Pancreas (tissue), 10 donors: Measurements from ENCODE around the gene PODXL2. TPM values are rescaled to one million over a fixed set of nuclear protein-coding genes. Genes with fewer than 3 reads are reported as not detected.

Source experiments
- ATAC-seq, 4 donors: fragments of 200-7000 bp; cut with Tn5 transposase; one replicate each; pipeline versions ENCODE4 v1.8.0 to v1.9.1; 2020; ENCODE audit warnings: mild to moderate bottlenecking in 4 of 4, moderate library complexity in 4 of 4
- DNase-seq, 6 donors: peaks; one replicate each; pipeline ENCODE4 v3.0.0-alpha.2; 2020
- FAIRE-seq: peaks from 2 replicates; lab custom pipeline; 2012; peaks lifted over from hg19 to GRCh38; lab: Jason Lieb, UNC
- H3K27ac ChIP-seq, 4 donors: fragments of 200-600 bp; sonication (generic); 1 replicate in 3 of 4; 2 replicates in 1 of 4; pipeline versions ENCODE4 v1.5.0 to v1.8.0; 2020
- H3K27me3 ChIP-seq, 4 donors: fragments of 200-600 bp; one replicate each; pipeline ENCODE4 v1.8.0; 2021
- H3K36me3 ChIP-seq, 3 donors: fragments of 200-600 bp; sonication (generic) in 1 of 3; one replicate each; pipeline versions ENCODE4 v1.5.0 to v1.8.0; 2020 to 2021
- H3K4me1 ChIP-seq, 3 donors: fragments of 200-600 bp; one replicate each; pipeline ENCODE4 v1.8.0; 2021
- H3K4me3 ChIP-seq, 4 donors: fragments of 200-600 bp; sonication (generic) in 2 of 4; one replicate each; pipeline versions ENCODE4 v1.5.0 to v1.8.0; 2020 to 2021
- H3K9me3 ChIP-seq, 4 donors: fragments of 200-600 bp; one replicate each; pipeline ENCODE4 v1.8.0; 2021
- WGBS, 2 donors: extraction: QIAGEN DNeasy Blood & Tissue Kit; methylation state at CpG; one replicate each; pipeline ENCODE4 v1.1.7; 2013; 5-methylcytosine and 5-hydroxymethylcytosine counted together
- intact Hi-C, 3 donors: fragments of 100-400 bp; cut with DNase I; formaldehyde crosslinking; loops; one replicate each; pipeline versions ENCODE4 v1.11.1 to v1.14.2; 2022
- polyA plus RNA-seq, 2 donors: library from polyadenylated mRNA; stranded (reverse); fragments of 200-250 nt; gene quantifications; one replicate each; pipeline ENCODE4 v1.2.3, GENCODE V29; 2013
- total RNA-seq, 6 donors: library from RNA; stranded (reverse); fragmentation: NEBNext Ultra II Directional in 4 of 6; extraction: Animal tissue kit (Norgen Biotek cat#: 25700) in 4 of 6; gene quantifications; one replicate each; pipeline versions ENCODE4 v1.2.1 to v1.2.4, GENCODE V29; 2021 to 2023
- TF ChIP-seq, protein P1 (sequence below), 4 donors: fragments of 200-600 bp; sonication (generic) in 3 of 4; IDR thresholded peaks; one replicate each; pipeline versions ENCODE4 v1.5.0 to v1.8.0; 2021; ENCODE audit warnings: antibody characterized with exemption in 4 of 4
- donor health status: healthy with polysubstance abuse.
- donor health status: DM: no; HTN: no; CAD: no; lungs with moderate emphysema.
- donor health status: DM: no; HTN: no; CAD: no.
- donor health status: control.
- donor health status: control.
- donor health status: Bipolar disorder and iron deficiency.
- donor health status: DM: yes; HTN: yes; CAD: no.
- donor health status: DM: no; HTN: no; CAD: no.
- donor health status: DM: no; HTN: no; CAD: no.
- donor health status: DM: yes; HTN: yes; CAD: no.

Gene PODXL2
- total and polyA plus RNA-seq, 8 donors = 2.5 to 18.1 (median 5.7) TPM

DNA sequence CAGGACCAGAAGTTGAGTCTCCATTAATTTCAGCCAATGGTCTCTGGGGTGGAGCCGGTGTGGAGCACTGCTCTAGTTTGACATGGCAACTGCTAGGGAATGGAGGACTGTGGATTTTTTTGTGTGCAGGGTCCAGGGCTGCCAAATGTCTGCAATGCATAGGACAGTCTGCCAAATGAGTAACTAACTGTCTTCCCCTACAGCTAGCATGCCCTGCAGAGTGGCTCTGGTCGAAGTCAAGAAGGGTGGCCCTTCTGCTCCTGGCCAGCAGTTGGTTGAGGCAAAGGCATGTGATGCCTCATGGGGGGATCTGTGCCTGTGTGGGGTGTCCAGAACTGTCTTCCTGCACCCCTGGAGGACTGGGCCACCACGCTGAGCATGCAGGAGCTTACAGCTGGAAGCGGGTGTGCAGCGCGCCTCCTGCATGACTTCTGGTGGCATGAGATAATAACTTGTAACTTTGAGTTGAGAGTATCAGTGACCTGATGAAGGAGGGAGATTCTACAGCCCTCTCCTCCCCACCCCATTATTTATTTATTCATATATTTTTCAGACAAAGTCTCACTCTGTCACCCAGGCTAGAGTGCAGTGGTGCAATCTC lies 43.1 kb upstream of the PODXL2 start:
- no peak overlapping the region for H3K27ac ChIP-seq
- intact Hi-C loops = no loop called here
- H3K4me1 ChIP-seq = peaks cover 0 to 14% (median 0%) of the 10 kb centered on the region in 3 donors
- DNase-seq (peak in 1 of 6 donors; percentile 10), ATAC-seq (no peak), FAIRE-seq (no peak)
- H3K27me3 ChIP-seq = no peaks in the 10 kb centered on the region
- no peaks in the 10 kb centered on the region for H3K9me3 ChIP-seq
- no peak overlapping the region for H3K4me3 ChIP-seq
- 96 to 97% methylated on average over 6 of the region's 6 CpGs for WGBS, 2 donors
- no peaks in the 10 kb centered on the region for H3K36me3 ChIP-seq
- TF ChIP-seq, protein P1, sequence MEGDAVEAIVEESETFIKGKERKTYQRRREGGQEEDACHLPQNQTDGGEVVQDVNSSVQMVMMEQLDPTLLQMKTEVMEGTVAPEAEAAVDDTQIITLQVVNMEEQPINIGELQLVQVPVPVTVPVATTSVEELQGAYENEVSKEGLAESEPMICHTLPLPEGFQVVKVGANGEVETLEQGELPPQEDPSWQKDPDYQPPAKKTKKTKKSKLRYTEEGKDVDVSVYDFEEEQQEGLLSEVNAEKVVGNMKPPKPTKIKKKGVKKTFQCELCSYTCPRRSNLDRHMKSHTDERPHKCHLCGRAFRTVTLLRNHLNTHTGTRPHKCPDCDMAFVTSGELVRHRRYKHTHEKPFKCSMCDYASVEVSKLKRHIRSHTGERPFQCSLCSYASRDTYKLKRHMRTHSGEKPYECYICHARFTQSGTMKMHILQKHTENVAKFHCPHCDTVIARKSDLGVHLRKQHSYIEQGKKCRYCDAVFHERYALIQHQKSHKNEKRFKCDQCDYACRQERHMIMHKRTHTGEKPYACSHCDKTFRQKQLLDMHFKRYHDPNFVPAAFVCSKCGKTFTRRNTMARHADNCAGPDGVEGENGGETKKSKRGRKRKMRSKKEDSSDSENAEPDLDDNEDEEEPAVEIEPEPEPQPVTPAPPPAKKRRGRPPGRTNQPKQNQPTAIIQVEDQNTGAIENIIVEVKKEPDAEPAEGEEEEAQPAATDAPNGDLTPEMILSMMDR (IDR thresholded peaks at IDR 0.05) = no peak

GRCh38 chr3:127587876-127588275 lies 41.1 kb upstream of the PODXL2 start:
- Histone ChIP-seq H3K27ac (no peak overlapping the region), H3K9me3 (no peaks in the 10 kb centered on the region), H3K4me1 (peaks cover 0 to 14% (median 0%) of the 10 kb centered on the region in 3 donors), H3K36me3 (no peaks in the 10 kb centered on the region), H3K27me3 (no peaks in the 10 kb centered on the region), H3K4me3 (no peak overlapping the region)
- ATAC-seq = no peak
- no peak for FAIRE-seq
- WGBS, 2 donors = 46 to 54% methylated on average over 4 of the region's 4 CpGs
- TF ChIP-seq, protein P1 (IDR thresholded peaks at IDR 0.05) = no peak
- intact Hi-C loops = no loop called here
- no peak for DNase-seq

DNA sequence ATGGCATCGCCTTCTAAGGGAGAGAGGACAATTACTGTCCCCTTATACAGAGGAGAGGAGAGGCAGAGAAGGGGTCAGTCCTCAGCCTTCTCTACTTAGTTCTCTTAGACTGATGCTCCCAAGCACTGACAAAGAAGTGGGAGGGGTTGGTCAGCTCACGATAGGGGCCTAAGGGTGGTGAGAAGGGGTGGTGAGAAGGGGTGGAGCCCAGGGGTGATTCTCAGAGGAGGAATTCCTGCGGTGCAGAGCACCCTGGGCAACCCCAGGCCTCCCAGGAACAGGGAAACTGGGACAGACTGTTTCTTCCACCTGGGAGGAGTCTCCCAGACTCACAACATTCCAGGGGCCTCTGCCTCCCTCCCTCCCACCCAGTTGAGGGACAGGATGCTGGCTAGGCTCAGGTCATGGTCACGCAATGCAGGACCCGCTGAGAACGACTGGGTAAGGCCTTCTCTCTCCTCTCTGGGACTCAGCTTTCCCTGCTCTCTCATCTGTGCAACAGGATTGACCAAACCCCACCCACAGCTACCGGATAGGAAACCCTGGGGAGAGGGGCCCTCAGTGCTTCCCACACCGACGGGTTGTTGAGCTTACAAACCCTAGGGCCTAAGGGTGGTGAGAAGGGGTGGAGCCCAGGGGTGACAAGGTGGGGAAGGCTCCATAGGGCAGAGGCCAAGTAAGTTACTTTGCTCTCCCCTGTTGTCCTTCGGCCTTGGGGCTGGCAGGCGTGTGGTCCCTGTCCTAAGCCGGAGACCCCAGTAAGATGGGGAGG lies 40.0 kb upstream of the PODXL2 start:
- TF ChIP-seq, protein P1 (IDR thresholded peaks at IDR 0.05) = no peak
- WGBS, 2 donors = 13 to 16% methylated on average over 12 of the region's 12 CpGs
- no peak for DNase-seq
- Histone ChIP-seq H3K4me1 (peaks cover 0 to 14% (median 0%) of the 10 kb centered on the region in 3 donors), H3K27ac (no peak overlapping the region), H3K36me3 (no peaks in the 10 kb centered on the region), H3K4me3 (peak overlapping the region; percentile 92 to 99 (median 96)), H3K27me3 (no peaks in the 10 kb centered on the region), H3K9me3 (no peaks in the 10 kb centered on the region)
- ATAC-seq = no peak
- intact Hi-C loops = no loop called here
- no peak for FAIRE-seq

- intact Hi-C loops = no loop called here
- H3K9me3 ChIP-seq = no peaks in the 10 kb centered on the region
- peak overlapping the region; percentile 90 to 93 (median 91) for H3K27ac ChIP-seq
- TF ChIP-seq, protein P1 (IDR thresholded peaks at IDR 0.05) = no peak
- H3K4me3 ChIP-seq = peak overlapping the region; percentile 92 to 99 (median 96)
- WGBS, 2 donors = 0% methylated on average over 41 to 56 of the region's 56 CpGs
- DNase-seq (peak in 5 of 6 donors; percentile 34 to 66 (median 37)), FAIRE-seq (no peak), ATAC-seq (peak; percentile 3 to 44 (median 16))
- H3K36me3 ChIP-seq = no peaks in the 10 kb centered on the region
- H3K4me1 ChIP-seq = peaks cover 0 to 14% (median 0%) of the 10 kb centered on the region in 3 donors
- no peaks in the 10 kb centered on the region for H3K27me3 ChIP-seq
Measured at GRCh38 chr3:127589600-127590281, 39.2 kb upstream of the PODXL2 start.
